Liver (tissue), 9 donors: ENCODE data around the gene FAM181B. TPM values are rescaled to one million over a fixed set of nuclear protein-coding genes. Genes with fewer than 3 reads are reported as not detected.

Source experiments
- DNase-seq: peaks from one replicate; pipeline ENCODE4 v3.0.0-alpha.2; 2017; ENCODE audit warnings: low spot score
- H3K27ac ChIP-seq, 2 donors: one replicate each; pipeline ENCODE4 v1.7.0; 2013; ENCODE audit warnings: inconsistent platforms in 2 of 2, low read length in 2 of 2, control low read depth in 1 of 2, low read depth in 1 of 2, mild to moderate bottlenecking in 1 of 2
- H3K27me3 ChIP-seq, 4 donors: one replicate each; pipeline versions ENCODE4 v1.6.1 to v1.7.0; 2013; ENCODE audit warnings: low read length in 3 of 4, inconsistent platforms in 1 of 4, mild to moderate bottlenecking in 1 of 4, moderate library complexity in 1 of 4; ENCODE audit not compliant: control insufficient read depth in 4 of 4, insufficient read depth in 4 of 4
- H3K36me3 ChIP-seq, 4 donors: one replicate each; pipeline versions ENCODE4 v1.6.1 to v1.7.0; 2013; ENCODE audit warnings: low read length in 3 of 4, mild to moderate bottlenecking in 3 of 4, low read depth in 1 of 4, moderate library complexity in 1 of 4; ENCODE audit not compliant: control insufficient read depth in 4 of 4, insufficient read depth in 3 of 4
- H3K4me1 ChIP-seq, 4 donors: one replicate each; pipeline versions ENCODE4 v1.6.1 to v1.7.0; 2013; ENCODE audit warnings: low read length in 3 of 4, mild to moderate bottlenecking in 3 of 4, moderate library complexity in 1 of 4; ENCODE audit not compliant: control insufficient read depth in 4 of 4, insufficient read depth in 4 of 4
- H3K4me3 ChIP-seq, 3 donors: one replicate each; pipeline versions ENCODE4 v1.6.1 to v1.7.0; 2013; ENCODE audit warnings: low read length in 3 of 3, control low read depth in 1 of 3, low read depth in 1 of 3, mild to moderate bottlenecking in 1 of 3
- H3K9ac ChIP-seq, 2 donors: one replicate each; pipeline ENCODE4 v1.7.0; 2013; ENCODE audit warnings: low read length in 2 of 2, mild to moderate bottlenecking in 2 of 2, moderate library complexity in 2 of 2, control low read depth in 1 of 2, low read depth in 1 of 2
- H3K9me3 ChIP-seq, 4 donors: one replicate each; pipeline versions ENCODE4 v1.6.1 to v1.7.0; 2013; ENCODE audit warnings: low read length in 3 of 4; ENCODE audit not compliant: control insufficient read depth in 4 of 4
- ATF3 ChIP-seq: IDR thresholded peaks from 2 replicates; pipeline ENCODE4 v1.6.1; 2016; ENCODE audit warnings: antibody characterized with exemption
- CTCF ChIP-seq: fragments of 150-350 bp; IDR thresholded peaks from 2 replicates; pipeline ENCODE4 v1.5.1; 2017; ENCODE audit warnings: improper control_type of control experiment, low read depth, low read length; ENCODE audit not compliant: missing input control
- EGR1 ChIP-seq, 2 donors: IDR thresholded peaks; 2 replicates each; pipeline ENCODE4 v1.6.1; 2016 to 2018; ENCODE audit warnings: antibody characterized with exemption in 2 of 2, low read depth in 2 of 2
- FOXA1 ChIP-seq: IDR thresholded peaks from 2 replicates; pipeline ENCODE4 v1.6.1; 2016; ENCODE audit warnings: antibody characterized with exemption
- FOXA2 ChIP-seq: IDR thresholded peaks from 2 replicates; pipeline ENCODE4 v1.6.1; 2016; ENCODE audit warnings: antibody characterized with exemption
- GABPA ChIP-seq, 2 donors: IDR thresholded peaks in 1 of 2; conservative IDR thresholded peaks in 1 of 2; 2 replicates each; pipeline ENCODE4 v1.6.1; 2016; ENCODE audit warnings: antibody characterized with exemption in 2 of 2, mild to moderate bottlenecking in 1 of 2, moderate library complexity in 1 of 2
- HNF4A ChIP-seq, 2 donors: conservative IDR thresholded peaks; 2 replicates each; pipeline ENCODE4 v1.6.1; 2016; ENCODE audit warnings: antibody characterized with exemption in 2 of 2, mild to moderate bottlenecking in 2 of 2
- HNF4G ChIP-seq: IDR thresholded peaks from 2 replicates; pipeline ENCODE4 v1.6.1; 2016; ENCODE audit warnings: antibody characterized with exemption
- JUND ChIP-seq, 2 donors: IDR thresholded peaks; 2 replicates each; pipeline ENCODE4 v1.6.1; 2016; ENCODE audit warnings: antibody characterized with exemption in 2 of 2
- MAX ChIP-seq: IDR thresholded peaks from 2 replicates; pipeline ENCODE4 v1.6.1; 2016; ENCODE audit warnings: antibody characterized with exemption
- NR2F2 ChIP-seq: IDR thresholded peaks from 2 replicates; pipeline ENCODE4 v1.6.1; 2016; ENCODE audit warnings: antibody characterized with exemption
- RAD21 ChIP-seq, 2 donors: IDR thresholded peaks; 2 replicates each; pipeline ENCODE4 v1.6.1; 2016; ENCODE audit warnings: antibody characterized with exemption in 2 of 2, mild to moderate bottlenecking in 2 of 2
- REST ChIP-seq: IDR thresholded peaks from 2 replicates; pipeline ENCODE4 v1.6.1; 2016; ENCODE audit warnings: antibody characterized with exemption, mild to moderate bottlenecking
- RXRA ChIP-seq, 2 donors: IDR thresholded peaks; 2 replicates each; pipeline ENCODE4 v1.6.1; 2017 to 2018; ENCODE audit warnings: antibody characterized with exemption in 2 of 2, mild to moderate bottlenecking in 1 of 2
- SP1 ChIP-seq: IDR thresholded peaks from 2 replicates; pipeline ENCODE4 v1.6.1; 2018; ENCODE audit warnings: antibody characterized with exemption, mild to moderate bottlenecking
- TAF1 ChIP-seq: conservative IDR thresholded peaks from 2 replicates; pipeline ENCODE4 v1.6.1; 2016; ENCODE audit warnings: antibody characterized with exemption, mild to moderate bottlenecking
- YY1 ChIP-seq: IDR thresholded peaks from 2 replicates; pipeline ENCODE4 v1.6.1; 2016; ENCODE audit warnings: antibody characterized with exemption, mild to moderate bottlenecking
- WGBS: extraction: QIAGEN DNeasy Blood & Tissue Kit; methylation state at CpG from one replicate; pipeline ENCODE4 v1.1.7; 2013; 5-methylcytosine and 5-hydroxymethylcytosine counted together
- polyA plus RNA-seq, 2 donors: library from polyadenylated mRNA; stranded (reverse) in 1 of 2; unstranded in 1 of 2; fragments of 200-250 nt in 1 of 2; fragments of >200 nt in 1 of 2; fragmentation: Nextera tagmentation in 1 of 2; extraction: Ambion mirVana in 1 of 2; gene quantifications; one replicate each; pipeline versions ENCODE4 v1.2.1 to v1.2.3, GENCODE V29; 2013 to 2015
- total RNA-seq, 2 donors: library from RNA; depleted of rRNA; stranded (reverse); fragments of >200 nt; gene quantifications; one replicate each; pipeline ENCODE4 v1.2.3, GENCODE V29; 2014
- donor health status: healthy.
- donor health status: healthy.
- donor health status: healthy.
- donor health status: healthy.
- donor health status: healthy.

FAM181B gene
- total and polyA plus RNA-seq, 4 donors = under 0.01 to 0.03 TPM; not detected in 2

GRCh38 chr11:82759649-82760048 is 26.0 kb upstream of the FAM181B start:
- 80% methylated on average over 3 of the region's 3 CpGs for WGBS

GRCh38 chr11:82757660-82758357 is 24.1 kb upstream of the FAM181B start:
- no peaks in the 10 kb centered on the region for H3K9me3 ChIP-seq
- H3K9ac ChIP-seq = no peak overlapping the region
- H3K27me3 ChIP-seq = peaks cover 0 to 8% (median 0%) of the 10 kb centered on the region in 4 donors
- no peak overlapping the region for H3K27ac ChIP-seq
- DNase-seq = no peak
- no peaks in the 10 kb centered on the region for H3K4me1 ChIP-seq
- no peaks in the 10 kb centered on the region for H3K36me3 ChIP-seq
- 61% methylated on average over 3 of the region's 3 CpGs for WGBS
- H3K4me3 ChIP-seq = no peak overlapping the region
- TF ChIP-seq GABPA (IDR thresholded peaks at IDR 0.05 in 1 of 2, conservative IDR thresholded peaks at IDR 0.05 in 1 of 2) (no peak), MAX (no peak), RXRA (IDR thresholded peaks at IDR 0.05) (no peak), CTCF (no peak), RAD21 (IDR thresholded peaks at IDR 0.05) (no peak), FOXA1 (no peak), NR2F2 (no peak), JUND (IDR thresholded peaks at IDR 0.05) (no peak), ATF3 (no peak), REST (no peak), HNF4G (no peak), TAF1 (no peak), YY1 (no peak), EGR1 (IDR thresholded peaks at IDR 0.05; ENCODE audit: low read depth in 2 of 2) (no peak)

More at GRCh38 chr11:82759649-82760048, 26.0 kb upstream of the FAM181B start:
- Histone ChIP-seq H3K4me3 (no peak overlapping the region), H3K36me3 (no peaks in the 10 kb centered on the region), H3K27ac (no peak overlapping the region), H3K9me3 (no peaks in the 10 kb centered on the region), H3K9ac (no peak overlapping the region), H3K4me1 (no peaks in the 10 kb centered on the region), H3K27me3 (peaks cover 0 to 8% (median 0%) of the 10 kb centered on the region in 4 donors)
- TF ChIP-seq EGR1 (IDR thresholded peaks at IDR 0.05; ENCODE audit: low read depth in 2 of 2) = no peak
- TF ChIP-seq TAF1 = no peak
- TF ChIP-seq NR2F2 = no peak
- TF ChIP-seq MAX = no peak
- TF ChIP-seq SP1 = no peak
- no peak for TF ChIP-seq JUND (IDR thresholded peaks at IDR 0.05)
- no peak for TF ChIP-seq FOXA2
- no peak for TF ChIP-seq REST
- TF ChIP-seq HNF4A (conservative IDR thresholded peaks at IDR 0.05) = no peak
- no peak for DNase-seq
